ENCODE measurements around the gene ZNF688.
"Not testable (repeated sequence)": the region's sequence is repeated elsewhere in the genome, so short reads cannot be mapped to it uniquely, and the experiment has no call there.

DNA sequence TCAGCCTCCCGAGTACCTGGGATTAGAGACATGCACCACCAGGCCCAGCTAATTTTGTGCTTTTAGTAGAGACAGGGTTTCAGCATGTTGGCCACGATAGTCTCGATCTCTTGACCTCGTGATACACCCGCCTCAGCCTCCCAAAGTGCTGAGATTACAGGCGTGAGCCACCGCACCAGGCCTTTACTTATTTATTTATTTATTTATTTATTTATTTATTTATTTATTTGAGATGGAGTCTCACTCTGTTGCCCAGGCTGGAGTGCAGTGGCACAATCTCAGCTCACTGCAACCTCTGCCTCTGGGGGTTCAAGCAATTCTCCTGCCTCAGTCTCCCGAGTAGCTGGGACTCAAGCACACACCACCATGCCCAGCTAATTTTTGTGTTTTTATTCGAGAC is 19.4 kb upstream of the ZNF688 start:
- TF ChIP-seq, protein P1, sequence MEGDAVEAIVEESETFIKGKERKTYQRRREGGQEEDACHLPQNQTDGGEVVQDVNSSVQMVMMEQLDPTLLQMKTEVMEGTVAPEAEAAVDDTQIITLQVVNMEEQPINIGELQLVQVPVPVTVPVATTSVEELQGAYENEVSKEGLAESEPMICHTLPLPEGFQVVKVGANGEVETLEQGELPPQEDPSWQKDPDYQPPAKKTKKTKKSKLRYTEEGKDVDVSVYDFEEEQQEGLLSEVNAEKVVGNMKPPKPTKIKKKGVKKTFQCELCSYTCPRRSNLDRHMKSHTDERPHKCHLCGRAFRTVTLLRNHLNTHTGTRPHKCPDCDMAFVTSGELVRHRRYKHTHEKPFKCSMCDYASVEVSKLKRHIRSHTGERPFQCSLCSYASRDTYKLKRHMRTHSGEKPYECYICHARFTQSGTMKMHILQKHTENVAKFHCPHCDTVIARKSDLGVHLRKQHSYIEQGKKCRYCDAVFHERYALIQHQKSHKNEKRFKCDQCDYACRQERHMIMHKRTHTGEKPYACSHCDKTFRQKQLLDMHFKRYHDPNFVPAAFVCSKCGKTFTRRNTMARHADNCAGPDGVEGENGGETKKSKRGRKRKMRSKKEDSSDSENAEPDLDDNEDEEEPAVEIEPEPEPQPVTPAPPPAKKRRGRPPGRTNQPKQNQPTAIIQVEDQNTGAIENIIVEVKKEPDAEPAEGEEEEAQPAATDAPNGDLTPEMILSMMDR (conservative IDR thresholded peaks at IDR 0.05 in 1 of 2, IDR thresholded peaks at IDR 0.05 in 1 of 2; ENCODE audit: extremely low read depth in 1 of 2, insufficient read depth in 1 of 2, low read depth in 1 of 2, low read length in 2 of 2), result not testable (repeated sequence)
- TF ChIP-seq EZH2 (IDR thresholded peaks at IDR 0.05; ENCODE audit: borderline replicate concordance, low read length), result not testable (repeated sequence)
